H1 (cell line): Measurements from ENCODE around the gene ADGRL3. TPM values are rescaled to one million over a fixed set of nuclear protein-coding genes. Genes with fewer than 3 reads are reported as not detected.

Experiments
- CTCF ChIA-PET: fragments of 300-600 bp; sonication (Branson Sonifier 250); formaldehyde crosslinking; loops from one replicate; lab custom pipeline; 2021; ENCODE audit not compliant: partially characterized antibody; lab: Charles Lee
- POLR2A ChIA-PET: fragments of 300-600 bp; sonication (Branson Sonifier 250); formaldehyde crosslinking; loops from one replicate; lab custom pipeline; 2021; ENCODE audit warnings: inconsistent platforms; ENCODE audit not compliant: partially characterized antibody; lab: Charles Lee
- DNase-seq, 2 experiments: peaks; one replicate each; pipeline versions ENCODE4 v3.0.0 to v3.0.0-alpha.2; 2010 to 2022; ENCODE audit warnings: low spot score in 2 of 2, low read depth in 1 of 2, mixed read lengths in 1 of 2
- FAIRE-seq: peaks from 2 replicates; lab custom pipeline; 2011; peaks lifted over from hg19 to GRCh38; lab: Jason Lieb, UNC
- H2AFZ ChIP-seq: 2 replicates; pipeline ENCODE4 v1.8.1; 2012; ENCODE audit warnings: low read length, inconsistent platforms
- H2AK5ac ChIP-seq: 2 replicates; pipeline ENCODE4 v1.6.1; 2013; ENCODE audit warnings: low read depth, low read length
- H2BK120ac ChIP-seq: replicated peaks from 2 replicates; pipeline ENCODE3; 2013; ENCODE audit warnings: low read depth, low read length, inconsistent platforms
- H2BK12ac ChIP-seq: 2 replicates; pipeline ENCODE4 v1.6.1; 2013; ENCODE audit warnings: low read depth, low read length
- H2BK15ac ChIP-seq: 2 replicates; pipeline ENCODE4 v1.6.1; 2013; ENCODE audit warnings: low read length
- H2BK20ac ChIP-seq: 2 replicates; pipeline ENCODE4 v1.6.1; 2013; ENCODE audit warnings: low read length
- H2BK5ac ChIP-seq: 2 replicates; pipeline ENCODE4 v1.6.1; 2013; ENCODE audit warnings: low read depth, low read length
- H3K14ac ChIP-seq: 2 replicates; pipeline ENCODE4 v1.6.1; 2013; ENCODE audit warnings: inconsistent platforms; ENCODE audit not compliant: insufficient read length
- H3K18ac ChIP-seq: 2 replicates; pipeline ENCODE4 v1.6.1; 2013; ENCODE audit warnings: low read length; ENCODE audit errors: extremely low read depth
- H3K23ac ChIP-seq: 2 replicates; pipeline ENCODE4 v1.6.1; 2013; ENCODE audit warnings: inconsistent platforms; ENCODE audit not compliant: insufficient read length
- H3K23me2 ChIP-seq: 2 replicates; pipeline ENCODE4 v1.6.1; 2013; ENCODE audit warnings: low read depth, low read length
- H3K27ac ChIP-seq: 2 replicates; pipeline ENCODE4 v1.6.1; 2011; ENCODE audit warnings: low read depth, low read length, inconsistent platforms
- H3K27me3 ChIP-seq, 4 experiments: replicated peaks in 1 of 4; 1 replicate in 1 of 4; 2 replicates in 3 of 4; pipeline versions ENCODE4 v1.6.1 to v1.8.1; 2011 to 2013; ENCODE audit warnings: low read length in 3 of 4, mild to moderate bottlenecking in 3 of 4, inconsistent platforms in 2 of 4, mixed read lengths in 2 of 4, moderate library complexity in 1 of 4; ENCODE audit not compliant: control insufficient read depth in 3 of 4, insufficient read depth in 3 of 4; ENCODE audit errors: extremely low read depth in 1 of 4
- H3K36me3 ChIP-seq, 4 experiments: 2 replicates each; pipeline versions ENCODE4 v1.6.1 to v1.8.1; 2011 to 2013; ENCODE audit warnings: mild to moderate bottlenecking in 4 of 4, low read length in 3 of 4, moderate library complexity in 2 of 4, control low read depth in 1 of 4, inconsistent platforms in 1 of 4; ENCODE audit not compliant: insufficient read depth in 4 of 4, control insufficient read depth in 2 of 4
- H3K4ac ChIP-seq: replicated peaks from 2 replicates; pipeline ENCODE3; 2013; ENCODE audit warnings: low read length, low read depth, mixed read lengths, inconsistent platforms; ENCODE audit not compliant: insufficient read length
- H3K4me1 ChIP-seq, 4 experiments: replicated peaks in 1 of 4; 1 replicate in 1 of 4; 2 replicates in 3 of 4; pipeline versions ENCODE4 v1.6.1 to v1.8.1; 2011 to 2013; ENCODE audit warnings: low read length in 3 of 4, inconsistent platforms in 2 of 4, mixed read lengths in 1 of 4; ENCODE audit not compliant: insufficient read depth in 4 of 4, control insufficient read depth in 3 of 4
- H3K4me2 ChIP-seq, 2 experiments: 2 replicates each; pipeline versions ENCODE4 v1.6.1 to v1.8.1; 2011 to 2013; ENCODE audit warnings: low read depth in 2 of 2, low read length in 2 of 2, control low read depth in 1 of 2, inconsistent platforms in 1 of 2, mild to moderate bottlenecking in 1 of 2; ENCODE audit not compliant: insufficient read depth in 1 of 2
- H3K4me3 ChIP-seq, 4 experiments: fragments of 200-600, 300-600 bp in 1 of 4; sonication (generic), shearing (Covaris generic), sonication (Bioruptor Twin) in 1 of 4; 2 replicates each; pipeline versions ENCODE4 v1.5.1 to v1.8.1; 2011 to 2016; ENCODE audit warnings: low read length in 4 of 4, low read depth in 3 of 4, control low read depth in 2 of 4, inconsistent platforms in 2 of 4, mild to moderate bottlenecking in 2 of 4, mixed read lengths in 1 of 4, moderate library complexity in 1 of 4; ENCODE audit not compliant: insufficient read depth in 2 of 4; ENCODE audit errors: extremely low read depth in 1 of 4
- H3K56ac ChIP-seq: replicated peaks from 2 replicates; pipeline ENCODE3; 2013; ENCODE audit warnings: low read depth, mild to moderate bottlenecking, mixed read lengths, low read length, inconsistent platforms; ENCODE audit not compliant: insufficient read length
- H3K79me1 ChIP-seq: 2 replicates; pipeline ENCODE4 v1.6.1; 2013; ENCODE audit warnings: low read depth, low read length, control low read depth
- H3K79me2 ChIP-seq, 2 experiments: 2 replicates each; pipeline versions ENCODE4 v1.6.1 to v1.8.1; 2012 to 2013; ENCODE audit warnings: low read length in 2 of 2, mild to moderate bottlenecking in 2 of 2, inconsistent platforms in 1 of 2; ENCODE audit not compliant: insufficient read depth in 2 of 2, control insufficient read depth in 1 of 2
- H3K9ac ChIP-seq, 4 experiments: replicated peaks in 1 of 4; 1 replicate in 1 of 4; 2 replicates in 3 of 4; pipeline versions ENCODE4 v1.6.1 to v1.8.1; 2011 to 2013; ENCODE audit warnings: low read depth in 3 of 4, low read length in 3 of 4, control low read depth in 2 of 4, mild to moderate bottlenecking in 2 of 4, moderate library complexity in 2 of 4, inconsistent platforms in 1 of 4; ENCODE audit errors: extremely low read depth in 1 of 4
- H3K9me3 ChIP-seq, 2 experiments: 2 replicates each; pipeline versions ENCODE4 v1.6.1 to v1.8.1; 2012 to 2013; ENCODE audit warnings: mild to moderate bottlenecking in 2 of 2, moderate library complexity in 2 of 2, control low read depth in 1 of 2, inconsistent platforms in 1 of 2, low read depth in 1 of 2, low read length in 1 of 2, mixed read lengths in 1 of 2; ENCODE audit not compliant: insufficient read depth in 2 of 2
- H4K20me1 ChIP-seq, 2 experiments: replicated peaks in 1 of 2; 2 replicates each; pipeline versions ENCODE3 to v1.8.1; 2011 to 2013; ENCODE audit warnings: inconsistent platforms in 2 of 2, low read length in 2 of 2, mild to moderate bottlenecking in 1 of 2; ENCODE audit not compliant: insufficient read depth in 2 of 2, control insufficient read depth in 1 of 2
- H4K5ac ChIP-seq: 2 replicates; pipeline ENCODE4 v1.6.1; 2013; ENCODE audit warnings: low read length, low read depth, mixed read lengths, inconsistent platforms; ENCODE audit not compliant: insufficient read length
- H4K8ac ChIP-seq: 2 replicates; pipeline ENCODE4 v1.8.0; 2013; ENCODE audit warnings: mild to moderate bottlenecking, moderate library complexity, low read length, inconsistent platforms; ENCODE audit not compliant: insufficient read depth; ENCODE audit errors: extremely low read depth
- H4K91ac ChIP-seq: replicated peaks from 2 replicates; pipeline ENCODE3; 2013; ENCODE audit warnings: low read length, mixed read lengths, inconsistent platforms; ENCODE audit not compliant: insufficient read length
- ATF2 ChIP-seq: IDR thresholded peaks from 2 replicates; pipeline ENCODE4 v1.6.1; 2012; ENCODE audit warnings: low read length, inconsistent platforms
- CTCF ChIP-seq, 3 experiments: IDR thresholded peaks; 1 replicate in 2 of 3; 2 replicates in 1 of 3; pipeline versions ENCODE4 v1.5.1 to v1.6.1; 2011; ENCODE audit warnings: low read length in 3 of 3, mild to moderate bottlenecking in 3 of 3, inconsistent platforms in 2 of 3, low read depth in 1 of 3, moderate library complexity in 1 of 3; ENCODE audit not compliant: insufficient read depth in 1 of 3; ENCODE audit errors: control extremely low read depth in 1 of 3
- KDM1A ChIP-seq: fragments of 200-600, 300-600 bp; sonication (generic); IDR thresholded peaks from 2 replicates; pipeline ENCODE4 v1.7.1; 2016; ENCODE audit warnings: mild to moderate bottlenecking, low read length, borderline replicate concordance
- KDM5A ChIP-seq: fragments of 200-600 bp; IDR thresholded peaks from 2 replicates; pipeline ENCODE4 v1.7.1; 2012; ENCODE audit warnings: mild to moderate bottlenecking, low read length, inconsistent platforms, mixed read lengths
- POLR2A ChIP-seq, 2 experiments: IDR thresholded peaks; 1 replicate in 1 of 2; 2 replicates in 1 of 2; pipeline ENCODE4 v1.6.1; 2011; ENCODE audit warnings: low read depth in 2 of 2, low read length in 2 of 2, mild to moderate bottlenecking in 2 of 2; ENCODE audit errors: control extremely low read depth in 1 of 2
- RFX5 ChIP-seq: IDR thresholded peaks from 2 replicates; pipeline ENCODE4 v1.6.1; 2011; ENCODE audit warnings: low read depth, low read length, improper control_type of control experiment, borderline replicate concordance
- TAF1 ChIP-seq: IDR thresholded peaks from 2 replicates; pipeline ENCODE4 v1.6.1; 2011; ENCODE audit warnings: mild to moderate bottlenecking, low read depth, low read length
- TEAD4 ChIP-seq: IDR thresholded peaks from 2 replicates; pipeline ENCODE4 v1.6.1; 2012; ENCODE audit warnings: low read depth, low read length, inconsistent platforms, mixed read lengths
- WGBS, 2 experiments: shearing (Covaris generic) in 1 of 2; methylation state at CpG; one replicate each; pipeline versions ENCODE4 v1.1.6 to v1.1.7; 2013 to 2015; ENCODE audit warnings: low lambda C conversion rate in 2 of 2, mixed read lengths in 2 of 2, inconsistent platforms in 1 of 2, low coverage in 1 of 2, missing lambda C conversion rate in 1 of 2; ENCODE audit not compliant: insufficient replicate concordance in 2 of 2, insufficient coverage in 1 of 2, insufficient read length in 1 of 2; ENCODE audit errors: extremely low coverage in 1 of 2, missing lambda C conversion rate in 1 of 2; 5-methylcytosine and 5-hydroxymethylcytosine counted together
- polyA plus RNA-seq, 7 experiments: library from polyadenylated mRNA; depleted of rRNA in 3 of 7; stranded (reverse) in 5 of 7; unstranded in 2 of 7; fragments of >200 nt in 5 of 7; fragments of 200-250 nt in 2 of 7; gene quantifications; 1 replicate in 5 of 7; 2 replicates in 1 of 7; 4 replicates in 1 of 7; pipeline versions ENCODE4 v1.2.1 to v1.2.3, GENCODE V29; 2011 to 2013; ENCODE audit warnings: missing spikeins in 2 of 7, mixed read lengths in 2 of 7
- total RNA-seq: library from RNA; stranded (reverse); fragmentation: NEBNext Ultra II Directional; extraction: Animal tissue kit (Norgen Biotek cat#: 25700); gene quantifications from 2 replicates; pipeline ENCODE4 v1.2.1, GENCODE V29; 2021

The ADGRL3 gene
- total and polyA plus RNA-seq, 2 of the 8 experiments (the other 6 are each of a cell fraction or from before 2014, with no cell fraction given): 6.6 to 13.0 TPM

- Histone ChIP-seq H3K23ac (no peak overlapping the region), H2BK12ac (no peak overlapping the region), H3K9me3 (peaks cover 16 to 20% of the 10 kb centered on the region in 2 experiments), H2AK5ac (no peak overlapping the region), H4K5ac (no peak overlapping the region), H3K9ac (no peak overlapping the region), H3K4ac (no peak overlapping the region), H3K27ac (no peak overlapping the region), H3K27me3 (no peaks in the 10 kb centered on the region), H3K36me3 (peaks cover 4 to 74% (median 39%) of the 10 kb centered on the region in 4 experiments; a peak in 6 of 8 replicates), H2BK5ac (no peak overlapping the region), H3K56ac (no peak overlapping the region), H3K14ac (no peak overlapping the region), H4K91ac (no peak overlapping the region), H2BK20ac (no peak overlapping the region), H2BK15ac (no peak overlapping the region), H3K4me3 (no peak overlapping the region), H2BK120ac (no peak overlapping the region), H3K4me1 (peaks cover 0 to 5% (median 2%) of the 10 kb centered on the region in 4 experiments; a peak in 2 of 7 replicates), H4K20me1 (peaks cover 0 to 2% of the 10 kb centered on the region in 2 experiments), H3K79me2 (no peaks in the 10 kb centered on the region; a peak in 2 of 4 replicates), H3K4me2 (no peak overlapping the region), H3K23me2 (no peaks in the 10 kb centered on the region), H2AFZ (no peak overlapping the region), H3K18ac (no peak overlapping the region), H4K8ac (no peak overlapping the region), H3K79me1 (no peaks in the 10 kb centered on the region)
- ChIA-PET CTCF (interaction anchor here (0.6 to 1.7 kb wide), 17 partner anchors 8 to 903 kb away, joined by 3 to 7 read pairs (median 3); no protein-coding TSS in a partner anchor), POLR2A (interaction anchor here (0.5 to 2.9 kb wide), 4 partner anchors 10 to 57 kb away, joined by 3 to 14 read pairs (median 5); no protein-coding TSS in a partner anchor)
- FAIRE-seq (peak; percentile 24), DNase-seq (no peak)
- 94% methylated on average over 4 of the region's 4 CpGs; no CpG with 5 or more reads in 1 of the 2 experiments for WGBS, 2 experiments
- TF ChIP-seq KDM5A (no peak), ATF2 (no peak), TEAD4 (no peak), TAF1 (no peak), POLR2A (IDR thresholded peaks at IDR 0.05; ENCODE audit: control extremely low read depth in 1 of 2, low read depth in 2 of 2, low read length in 2 of 2) (no peak), KDM1A (no peak), RFX5 (no peak), CTCF (IDR thresholded peaks at IDR 0.05; ENCODE audit: control extremely low read depth in 1 of 3, insufficient read depth in 1 of 3, low read depth in 1 of 3, low read length in 3 of 3) (peak in 2 of 3 experiments; percentile 14 to 45; a peak in 1 of 4 replicates)
Observed at GRCh38 chr4:61741327-61742096, 541.4 kb downstream of the ADGRL3 start.
